Measurements from ENCODE around the gene CYP19A1.

CYP19A1 gene

DNA sequence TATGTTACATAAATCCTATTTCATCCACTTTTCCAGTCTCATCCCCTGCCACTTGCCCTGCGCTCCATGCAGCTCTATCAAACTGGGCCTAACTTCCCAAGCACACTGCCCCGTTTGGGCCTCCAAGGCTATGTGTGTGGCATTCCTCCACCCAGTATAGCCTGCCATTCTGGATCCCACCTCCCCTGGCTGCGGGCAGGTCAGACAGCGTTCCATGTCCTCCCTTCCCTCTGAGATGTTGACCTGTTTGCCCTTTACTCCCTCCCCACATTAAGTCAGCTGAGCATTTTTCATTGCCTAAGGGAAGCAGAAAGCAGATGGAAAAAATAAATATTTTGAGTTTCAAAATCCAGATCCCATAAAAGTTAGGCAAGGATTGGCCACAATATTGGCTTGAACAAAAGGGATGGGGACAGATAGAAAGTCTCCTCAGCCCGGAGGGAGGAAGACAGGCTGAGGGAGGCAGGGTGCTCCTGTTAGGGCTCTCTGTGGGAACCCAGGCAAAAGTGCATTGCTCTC lies 73.3 kb downstream of the CYP19A1 start:
- Histone ChIP-seq H3K9me2 (ENCODE audit: low read depth, low read length) (no peaks in the 10 kb centered on the region), H3K27ac (ENCODE audit: low read depth, low read length, poor library complexity, severe bottlenecking) (no peak overlapping the region), H4K20me1 (ENCODE audit: insufficient read depth, low read length) (no peaks in the 10 kb centered on the region), H3F3A (ENCODE audit: insufficient read depth, low read length) (no peaks in the 10 kb centered on the region), H3K9me3 (ENCODE audit: low read length) (0 out of 2 replicates have a peak, but pooled peaks cover 4% of the 10 kb centered on the region), H3K79me2 (ENCODE audit: insufficient read depth, low read length) (no peaks in the 10 kb centered on the region), H3K27me3 (ENCODE audit: insufficient read depth, low read length) (no peaks in the 10 kb centered on the region), H3K4me2 (ENCODE audit: low read length) (no peak overlapping the region), H3K4me3 (ENCODE audit: low read depth, low read length, poor library complexity, severe bottlenecking) (no peak overlapping the region), H2AFZ (ENCODE audit: low read length) (no peak overlapping the region), H3K9ac (ENCODE audit: low read length) (no peak overlapping the region), H3K4me1 (ENCODE audit: insufficient read depth, low read length, severe bottlenecking) (no peaks in the 10 kb centered on the region), H3K36me3 (ENCODE audit: insufficient read depth, low read length) (no peaks in the 10 kb centered on the region)
- no peak for TF ChIP-seq CTCF (IDR thresholded peaks at IDR 0.05; ENCODE audit: low read length)
- no peak for TF ChIP-seq EZH2 (IDR thresholded peaks at IDR 0.05; ENCODE audit: borderline replicate concordance, low read length)

DNA sequence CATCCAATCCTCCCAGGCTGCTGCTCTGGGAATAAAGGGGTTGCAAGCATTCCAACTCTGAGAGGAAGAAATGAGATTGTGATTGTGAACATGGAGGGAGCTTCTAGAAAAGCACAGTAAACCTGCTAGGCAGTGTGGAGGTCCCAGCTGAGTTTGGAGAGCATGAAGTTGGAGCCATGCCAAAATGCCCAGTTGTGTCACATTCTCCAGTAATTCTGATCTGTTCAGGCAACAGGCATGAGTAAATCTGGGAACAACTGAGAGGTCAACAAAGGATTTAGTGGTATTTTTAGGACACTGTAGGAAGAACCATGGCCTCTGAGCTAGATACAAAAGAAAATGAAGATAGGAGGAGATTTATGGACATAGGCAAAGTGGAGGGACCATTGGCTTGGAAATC lies 74.7 kb downstream of the CYP19A1 start:
- no peaks in the 10 kb centered on the region for H3K79me2 ChIP-seq (ENCODE audit: insufficient read depth, low read length)
- H3F3A ChIP-seq (ENCODE audit: insufficient read depth, low read length), result no peaks in the 10 kb centered on the region
- no peaks in the 10 kb centered on the region for H3K4me1 ChIP-seq (ENCODE audit: insufficient read depth, low read length, severe bottlenecking)
- H3K36me3 ChIP-seq (ENCODE audit: insufficient read depth, low read length), result no peaks in the 10 kb centered on the region
- 0 out of 2 replicates have a peak, but pooled peaks cover 4% of the 10 kb centered on the region for H3K9me3 ChIP-seq (ENCODE audit: low read length)
- H3K4me2 ChIP-seq (ENCODE audit: low read length), result no peak overlapping the region
- H4K20me1 ChIP-seq (ENCODE audit: insufficient read depth, low read length), result no peaks in the 10 kb centered on the region
- H3K9me2 ChIP-seq (ENCODE audit: low read depth, low read length), result no peaks in the 10 kb centered on the region
- no peak overlapping the region for H2AFZ ChIP-seq (ENCODE audit: low read length)
- H3K9ac ChIP-seq (ENCODE audit: low read length), result no peak overlapping the region
- H3K27me3 ChIP-seq (ENCODE audit: insufficient read depth, low read length), result no peaks in the 10 kb centered on the region
- no peak overlapping the region for H3K4me3 ChIP-seq (ENCODE audit: low read depth, low read length, poor library complexity, severe bottlenecking)
- TF ChIP-seq CTCF (IDR thresholded peaks at IDR 0.05; ENCODE audit: low read length), result no peak
- no peak for TF ChIP-seq EZH2 (IDR thresholded peaks at IDR 0.05; ENCODE audit: borderline replicate concordance, low read length)
- H3K27ac ChIP-seq (ENCODE audit: low read depth, low read length, poor library complexity, severe bottlenecking), result no peak overlapping the region

DNA sequence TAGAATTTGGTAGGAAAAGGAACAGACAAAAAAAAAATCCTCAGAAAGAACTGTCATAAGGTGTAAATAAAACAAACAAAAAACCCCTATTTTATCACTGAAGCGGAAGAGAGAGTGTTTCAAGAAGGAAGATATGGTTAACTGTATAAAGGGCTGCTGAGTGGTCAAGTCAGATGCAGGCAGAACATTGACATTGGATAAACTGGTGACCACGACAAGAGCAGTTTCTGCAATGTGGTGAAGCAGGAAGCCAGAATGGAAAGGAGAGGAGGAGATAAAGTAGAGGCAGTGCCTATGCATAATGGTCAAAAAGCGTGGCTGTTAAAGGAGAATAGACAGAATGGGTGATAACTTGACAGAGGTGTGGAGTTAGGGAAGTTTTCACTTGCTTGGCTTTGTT lies 75.3 kb downstream of the CYP19A1 start:
- Histone ChIP-seq H3F3A (ENCODE audit: insufficient read depth, low read length) (no peaks in the 10 kb centered on the region), H3K4me1 (ENCODE audit: insufficient read depth, low read length, severe bottlenecking) (no peaks in the 10 kb centered on the region), H4K20me1 (ENCODE audit: insufficient read depth, low read length) (no peaks in the 10 kb centered on the region), H3K9me3 (ENCODE audit: low read length) (0 out of 2 replicates have a peak, but pooled peaks cover 4% of the 10 kb centered on the region), H3K27me3 (ENCODE audit: insufficient read depth, low read length) (no peaks in the 10 kb centered on the region), H3K36me3 (ENCODE audit: insufficient read depth, low read length) (no peaks in the 10 kb centered on the region), H3K27ac (ENCODE audit: low read depth, low read length, poor library complexity, severe bottlenecking) (no peak overlapping the region), H3K4me2 (ENCODE audit: low read length) (no peak overlapping the region), H2AFZ (ENCODE audit: low read length) (no peak overlapping the region), H3K4me3 (ENCODE audit: low read depth, low read length, poor library complexity, severe bottlenecking) (no peak overlapping the region), H3K9me2 (ENCODE audit: low read depth, low read length) (no peaks in the 10 kb centered on the region), H3K9ac (ENCODE audit: low read length) (no peak overlapping the region), H3K79me2 (ENCODE audit: insufficient read depth, low read length) (no peaks in the 10 kb centered on the region)
- TF ChIP-seq CTCF (IDR thresholded peaks at IDR 0.05; ENCODE audit: low read length), result no peak

Data from OCI-LY1 (cell line).